Parathyroid adenoma (tissue), 2 donors: ENCODE measurements around the gene PRCC.

Source experiments
- H2AFZ ChIP-seq: fragments of 300-600 bp; sonication (generic); one replicate; pipeline ENCODE4 v1.7.0; 2017; ENCODE audit warnings: antibody characterized with exemption, mild to moderate bottlenecking
- H3K27ac ChIP-seq: fragments of 300-600 bp; sonication (generic); one replicate; pipeline ENCODE4 v1.7.0; 2017
- H3K27me3 ChIP-seq: fragments of 300-600 bp; sonication (generic); one replicate; pipeline ENCODE4 v1.7.0; 2017; ENCODE audit warnings: low read length; ENCODE audit not compliant: control insufficient read depth, insufficient read depth
- H3K36me3 ChIP-seq: fragments of 300-600 bp; sonication (generic); one replicate; pipeline ENCODE4 v1.7.0; 2017; ENCODE audit warnings: low read length; ENCODE audit not compliant: control insufficient read depth, insufficient read depth
- H3K4me1 ChIP-seq: fragments of 300-600 bp; sonication (generic); one replicate; pipeline ENCODE4 v1.7.0; 2017; ENCODE audit warnings: control low read depth
- H3K4me2 ChIP-seq: fragments of 300-600 bp; sonication (generic); one replicate; pipeline ENCODE4 v1.7.0; 2017; ENCODE audit warnings: low read length
- H3K4me3 ChIP-seq: fragments of 300-600 bp; sonication (generic); one replicate; pipeline ENCODE4 v1.7.0; 2017; ENCODE audit warnings: low read depth, low read length
- H3K79me2 ChIP-seq: fragments of 300-600 bp; sonication (generic); one replicate; pipeline ENCODE4 v1.7.0; 2017; ENCODE audit warnings: control low read depth
- H3K9ac ChIP-seq: fragments of 300-600 bp; sonication (generic); one replicate; pipeline ENCODE4 v1.7.0; 2017; ENCODE audit warnings: mild to moderate bottlenecking
- H3K9me3 ChIP-seq: fragments of 300-600 bp; sonication (generic); one replicate; pipeline ENCODE4 v1.7.0; 2017; ENCODE audit warnings: low read length; ENCODE audit not compliant: control insufficient read depth
- CTCF ChIP-seq: fragments of 300-600 bp; sonication (generic); IDR thresholded peaks from one replicate; pipeline ENCODE4 v1.7.0; 2017; ENCODE audit warnings: antibody characterized with exemption, mild to moderate bottlenecking
- donor health status: primary hyperparathyroidism.

Gene PRCC

GRCh38 chr1:156743367-156744302, 23.7 kb upstream of the PRCC start:
- Histone ChIP-seq H3K4me1 (peaks cover 20% of the 10 kb centered on the region), H3K4me2 (no peak overlapping the region), H3K27me3 (no peaks in the 10 kb centered on the region), H3K4me3 (no peak overlapping the region), H3K79me2 (peaks cover 14% of the 10 kb centered on the region), H3K9ac (no peak overlapping the region), H3K27ac (no peak overlapping the region), H3K9me3 (no peaks in the 10 kb centered on the region), H2AFZ (no peak overlapping the region), H3K36me3 (no peaks in the 10 kb centered on the region)
- TF ChIP-seq CTCF, result no peak

GRCh38 chr1:156744344-156744743, 23.0 kb upstream of the PRCC start:
- Histone ChIP-seq H3K4me1 (peaks cover 22% of the 10 kb centered on the region), H2AFZ (no peak overlapping the region), H3K27me3 (no peaks in the 10 kb centered on the region), H3K4me3 (no peak overlapping the region), H3K79me2 (peaks cover 19% of the 10 kb centered on the region), H3K4me2 (no peak overlapping the region), H3K36me3 (no peaks in the 10 kb centered on the region), H3K27ac (no peak overlapping the region), H3K9ac (no peak overlapping the region), H3K9me3 (no peaks in the 10 kb centered on the region)
- TF ChIP-seq CTCF, result no peak

- H3K9ac ChIP-seq, result no peak overlapping the region
- H3K4me3 ChIP-seq, result no peak overlapping the region
- no peak for TF ChIP-seq CTCF
- no peaks in the 10 kb centered on the region for H3K9me3 ChIP-seq
- no peak overlapping the region for H3K27ac ChIP-seq
- no peak overlapping the region for H3K4me2 ChIP-seq
- peaks cover 24% of the 10 kb centered on the region for H3K79me2 ChIP-seq
- H3K4me1 ChIP-seq, result peaks cover 25% of the 10 kb centered on the region
- H3K27me3 ChIP-seq, result no peaks in the 10 kb centered on the region
- no peaks in the 10 kb centered on the region for H3K36me3 ChIP-seq
- H2AFZ ChIP-seq, result no peak overlapping the region
Measured at GRCh38 chr1:156744786-156745419, 22.4 kb upstream of the PRCC start.

GRCh38 chr1:156745881-156746280, 21.5 kb upstream of the PRCC start:
- peaks cover 25% of the 10 kb centered on the region for H3K4me1 ChIP-seq
- no peaks in the 10 kb centered on the region for H3K9me3 ChIP-seq
- peak overlapping the region; percentile 99 for H3K27ac ChIP-seq
- no peaks in the 10 kb centered on the region for H3K36me3 ChIP-seq
- H3K27me3 ChIP-seq, result no peaks in the 10 kb centered on the region
- H3K79me2 ChIP-seq, result peaks cover 31% of the 10 kb centered on the region
- peak overlapping the region; percentile 95 for H3K4me2 ChIP-seq
- no peak overlapping the region for H2AFZ ChIP-seq
- peak overlapping the region; percentile 86 for H3K4me3 ChIP-seq
- H3K9ac ChIP-seq, result no peak overlapping the region
- no peak for TF ChIP-seq CTCF
